IMR-90 (cell line): ENCODE data around the gene NSUN7. TPM values are rescaled to one million over a fixed set of nuclear protein-coding genes. Genes with fewer than 3 reads are reported as not detected.
A peak's percentile ranks its signal among the peaks of the same experiment; 100 is the strongest.

Experiments
- ATAC-seq: fragments of 200-7000 bp; cut with Tn5 transposase; 2 replicates; pipeline ENCODE4 v1.9.1; 2020; ENCODE audit warnings: low read depth, mild to moderate bottlenecking, moderate library complexity
- BruUV-seq: library from RNA; stranded (reverse); fragments of 400-500 nt; replicated peaks from 2 replicates; lab custom pipeline; 2021; lab: Mats Ljungman, UMichigan
- CTCF ChIA-PET: fragments of 300-600 bp; formaldehyde crosslinking; extraction: SDS; loops from one replicate; lab custom pipeline; 2021; ENCODE audit warnings: antibody characterized with exemption; lab: Yijun Ruan, JAX
- POLR2A ChIA-PET: fragments of 300-600 bp; sonication (Branson Sonifier 250); formaldehyde crosslinking; loops from one replicate; lab custom pipeline; 2022; ENCODE audit warnings: antibody characterized with exemption; ENCODE audit not compliant: unreplicated experiment; lab: Charles Lee
- DNase-seq: peaks from one replicate; pipeline ENCODE4 v3.0.0; 2013
- H2AFZ ChIP-seq: replicated peaks from 2 replicates; pipeline ENCODE3; 2013; ENCODE audit warnings: low read length, mild to moderate bottlenecking; ENCODE audit not compliant: poor library complexity
- H2AK5ac ChIP-seq: 2 replicates; pipeline ENCODE4 v1.6.1; 2013; ENCODE audit warnings: low read depth, low read length, inconsistent platforms
- H2AK9ac ChIP-seq: replicated peaks from 2 replicates; pipeline ENCODE3; 2013; ENCODE audit warnings: mild to moderate bottlenecking, low read depth, low read length, moderate library complexity; ENCODE audit not compliant: poor library complexity
- H2BK120ac ChIP-seq: 2 replicates; pipeline ENCODE4 v1.6.1; 2013; ENCODE audit warnings: low read depth, low read length, inconsistent platforms
- H2BK15ac ChIP-seq: 3 replicates; pipeline ENCODE4 v1.6.1; 2013; ENCODE audit warnings: low read depth, low read length, inconsistent platforms
- H2BK20ac ChIP-seq: 2 replicates; pipeline ENCODE4 v1.6.1; 2013; ENCODE audit warnings: low read depth, mild to moderate bottlenecking, inconsistent platforms, low read length, moderate library complexity
- H2BK5ac ChIP-seq: 2 replicates; pipeline ENCODE4 v1.6.1; 2013; ENCODE audit warnings: mild to moderate bottlenecking, low read depth, low read length, inconsistent platforms; ENCODE audit not compliant: poor library complexity, severe bottlenecking
- H3K14ac ChIP-seq: replicated peaks from 2 replicates; pipeline ENCODE4 v1.6.1; 2013; ENCODE audit warnings: low read depth, low read length, inconsistent platforms
- H3K18ac ChIP-seq: 2 replicates; pipeline ENCODE4 v1.6.1; 2013; ENCODE audit warnings: low read depth, low read length, control low read depth
- H3K23ac ChIP-seq: 2 replicates; pipeline ENCODE4 v1.6.1; 2013; ENCODE audit warnings: low read depth, low read length, inconsistent platforms
- H3K27ac ChIP-seq: 2 replicates; pipeline ENCODE4 v1.5.1; 2013; ENCODE audit warnings: mild to moderate bottlenecking, control low read depth, low read length; ENCODE audit not compliant: insufficient read depth
- H3K27me3 ChIP-seq: 2 replicates; pipeline ENCODE4 v1.6.1; 2013; ENCODE audit warnings: low read length; ENCODE audit not compliant: control insufficient read depth, insufficient read depth
- H3K36me3 ChIP-seq: 2 replicates; pipeline ENCODE4 v1.6.1; 2013; ENCODE audit warnings: low read length, mixed read lengths; ENCODE audit not compliant: control insufficient read depth, insufficient read depth
- H3K4ac ChIP-seq: 2 replicates; pipeline ENCODE4 v1.6.1; 2013; ENCODE audit warnings: low read depth, low read length, inconsistent platforms
- H3K4me1 ChIP-seq: 2 replicates; pipeline ENCODE4 v1.6.1; 2013; ENCODE audit warnings: low read length, mixed read lengths; ENCODE audit not compliant: control insufficient read depth, insufficient read depth
- H3K4me2 ChIP-seq: 2 replicates; pipeline ENCODE4 v1.6.1; 2013; ENCODE audit warnings: low read depth, mild to moderate bottlenecking, control low read depth, low read length, moderate library complexity
- H3K4me3 ChIP-seq: 2 replicates; pipeline ENCODE4 v1.5.1; 2013; ENCODE audit warnings: low read depth, mild to moderate bottlenecking, control low read depth, low read length, moderate library complexity; ENCODE audit not compliant: insufficient read depth
- H3K56ac ChIP-seq: 2 replicates; pipeline ENCODE4 v1.6.1; 2013; ENCODE audit warnings: low read length, inconsistent platforms; ENCODE audit not compliant: insufficient read depth; ENCODE audit errors: extremely low read depth
- H3K79me1 ChIP-seq, 2 experiments: 2 replicates each; pipeline ENCODE4 v1.6.1; 2013; ENCODE audit warnings: low read length in 2 of 2, inconsistent platforms in 1 of 2, low read depth in 1 of 2
- H3K9ac ChIP-seq: 2 replicates; pipeline ENCODE4 v1.6.1; 2013; ENCODE audit warnings: low read depth, low read length, control low read depth
- H3K9me1 ChIP-seq: 2 replicates; pipeline ENCODE4 v1.6.1; 2013; ENCODE audit warnings: low read length, inconsistent platforms; ENCODE audit not compliant: insufficient read depth
- H3K9me3 ChIP-seq: 2 replicates; pipeline ENCODE4 v1.6.1; 2013; ENCODE audit warnings: low read length; ENCODE audit not compliant: control insufficient read depth, insufficient read depth
- H4K20me1 ChIP-seq: 2 replicates; pipeline ENCODE4 v1.6.1; 2013; ENCODE audit warnings: low read length, inconsistent platforms; ENCODE audit not compliant: insufficient read depth
- H4K5ac ChIP-seq: 2 replicates; pipeline ENCODE4 v1.6.1; 2013; ENCODE audit warnings: mild to moderate bottlenecking, low read depth, low read length, control low read depth
- H4K8ac ChIP-seq, 2 experiments: 2 replicates each; pipeline ENCODE4 v1.6.1; 2013; ENCODE audit warnings: low read depth in 2 of 2, low read length in 2 of 2, control low read depth in 1 of 2, inconsistent platforms in 1 of 2
- H4K91ac ChIP-seq: 2 replicates; pipeline ENCODE4 v1.6.1; 2013; ENCODE audit warnings: low read depth, low read length, inconsistent platforms; ENCODE audit not compliant: insufficient read depth
- BHLHE40 ChIP-seq: fragments of 150-350 bp; IDR thresholded peaks from 2 replicates; pipeline ENCODE4 v1.6.1; 2016; ENCODE audit warnings: mild to moderate bottlenecking, low read depth, low read length
- WGBS, 2 experiments: methylation state at CpG; one replicate each; pipeline versions ENCODE4 v1.1.5 to v1.1.7; 2013; ENCODE audit warnings: missing lambda C conversion rate in 2 of 2; ENCODE audit not compliant: insufficient read length in 1 of 2; ENCODE audit errors: extremely low coverage in 2 of 2; 5-methylcytosine and 5-hydroxymethylcytosine counted together
- dilution Hi-C: fragments of 300-500 bp; cut with HindIII; formaldehyde crosslinking; loops from one replicate; pipeline ENCODE4 v1.14.3; 2018; ENCODE audit warnings: low sequenced_read_pairs; ENCODE audit not compliant: unreplicated experiment
- in situ Hi-C: fragments of 300-500 bp; cut with MboI; formaldehyde crosslinking; loops from 3 replicates; pipeline ENCODE4 v1.14.3; 2019; ENCODE audit warnings: low sequenced_read_pairs, inconsistent platforms, mixed read lengths
- intact Hi-C: fragments of 100-400 bp; cut with micrococcal nuclease; formaldehyde crosslinking; loops from 2 replicates; pipeline ENCODE4 v1.10.0; 2022
- polyA plus RNA-seq, 3 experiments: library from polyadenylated mRNA; depleted of rRNA; stranded (reverse); fragments of >200 nt; gene quantifications; 2 replicates each; pipeline ENCODE4 v1.2.3, GENCODE V29; 2012; ENCODE audit warnings: low replicate concordance in 1 of 3
- total RNA-seq: library from RNA; depleted of rRNA; stranded (reverse); fragments of >200 nt; gene quantifications from 2 replicates; pipeline ENCODE4 v1.2.3, GENCODE V29; 2012
- TF ChIP-seq, protein P1 (sequence below): fragments of 150-350 bp; IDR thresholded peaks from 2 replicates; pipeline ENCODE4 v1.6.1; 2017; ENCODE audit warnings: mild to moderate bottlenecking, antibody characterized with exemption, low read length, low read depth

The NSUN7 gene
- total and polyA plus RNA-seq, 2 of the 4 experiments (the other 2 are of a cell fraction): not detected

DNA sequence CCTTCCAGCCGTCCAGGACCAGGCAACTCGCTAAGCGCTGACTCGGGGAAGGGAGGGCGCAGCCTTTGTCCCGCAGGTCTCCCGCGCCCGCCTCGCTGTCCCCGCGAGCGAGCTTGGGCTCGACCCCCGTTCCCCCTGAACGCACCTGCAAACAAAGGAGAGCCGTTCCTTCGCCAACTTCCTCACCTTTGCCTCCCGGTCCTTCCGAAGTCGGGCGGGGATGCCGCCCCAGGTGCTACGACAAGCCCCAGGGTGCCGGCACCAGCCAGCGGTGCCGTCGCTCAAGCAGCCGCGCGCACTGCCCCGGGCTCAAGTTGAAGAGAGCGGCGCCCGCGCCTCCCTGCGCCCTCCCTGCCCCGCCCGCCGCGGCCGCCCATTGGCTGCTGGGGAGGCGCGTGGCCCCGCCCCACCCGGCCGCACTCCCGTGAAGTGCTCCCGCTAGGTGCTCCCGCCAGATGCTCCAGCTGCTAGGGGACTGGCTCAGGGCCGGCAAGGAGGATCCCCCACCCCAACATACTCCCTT lies 107.1 kb downstream of the NSUN7 start:
- H2AK9ac ChIP-seq: no peak overlapping the region
- dilution Hi-C loops: no loop called here
- H3K56ac ChIP-seq: no peak overlapping the region
- H3K27ac ChIP-seq: no peak overlapping the region
- BruUV-seq: no TSS peak
- DNase-seq: peak; percentile 38
- no peaks in the 10 kb centered on the region for H3K9me3 ChIP-seq
- 0 out of 2 replicates have a peak, but pooled peaks cover 2% of the 10 kb centered on the region for H3K9me1 ChIP-seq
- no peak overlapping the region for H2BK120ac ChIP-seq
- H3K27me3 ChIP-seq: no peaks in the 10 kb centered on the region
- peak; percentile 100 for ATAC-seq
- peak overlapping the region; percentile 19 for H3K4me3 ChIP-seq
- no peak overlapping the region for H3K14ac ChIP-seq
- H2AFZ ChIP-seq: peak overlapping the region; percentile 85
- in situ Hi-C loops: no loop called here
- H3K79me1 ChIP-seq: no peaks in the 10 kb centered on the region
- no peak overlapping the region for H2BK15ac ChIP-seq
- H3K4me1 ChIP-seq: no peaks in the 10 kb centered on the region
- H3K23ac ChIP-seq: no peak overlapping the region
- H2BK20ac ChIP-seq: no peak overlapping the region
- H4K91ac ChIP-seq: no peak overlapping the region
- 11% methylated on average over 27 of the region's 51 CpGs; no CpG with 5 or more reads in 1 of the 2 experiments for WGBS, 2 experiments
- no peak overlapping the region for H3K4ac ChIP-seq
- intact Hi-C loops: no loop called here
- no peaks in the 10 kb centered on the region for H4K20me1 ChIP-seq
- no peak overlapping the region for H2AK5ac ChIP-seq
- ChIA-PET CTCF (no interaction called here), POLR2A (no interaction called here)
- H2BK5ac ChIP-seq: no peak overlapping the region
- no peak overlapping the region for H3K18ac ChIP-seq
- peaks cover 2% of the 10 kb centered on the region; the same call in 1 of the 2 replicates for H3K36me3 ChIP-seq
- TF ChIP-seq, protein P1, sequence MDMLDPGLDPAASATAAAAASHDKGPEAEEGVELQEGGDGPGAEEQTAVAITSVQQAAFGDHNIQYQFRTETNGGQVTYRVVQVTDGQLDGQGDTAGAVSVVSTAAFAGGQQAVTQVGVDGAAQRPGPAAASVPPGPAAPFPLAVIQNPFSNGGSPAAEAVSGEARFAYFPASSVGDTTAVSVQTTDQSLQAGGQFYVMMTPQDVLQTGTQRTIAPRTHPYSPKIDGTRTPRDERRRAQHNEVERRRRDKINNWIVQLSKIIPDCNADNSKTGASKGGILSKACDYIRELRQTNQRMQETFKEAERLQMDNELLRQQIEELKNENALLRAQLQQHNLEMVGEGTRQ: peak; percentile 62; the same call in 1 of the 2 replicates
- no peak for TF ChIP-seq BHLHE40
- no peak overlapping the region for H4K5ac ChIP-seq
- H3K9ac ChIP-seq: no peak overlapping the region
- peak overlapping the region; percentile 60 for H3K4me2 ChIP-seq
- H4K8ac ChIP-seq: no peak overlapping the region
